ENCODE data around the gene PRR36. TPM values are rescaled to one million over a fixed set of nuclear protein-coding genes. Genes with fewer than 3 reads are reported as not detected.

Gene PRR36
- total RNA-seq, 4 donors from 2014 or later: 0.13 to 0.45 (median 0.20) TPM

GRCh38 chr19:7914598-7915045 lies 40.4 kb upstream of the PRR36 start, which contains the start of gene TGFBR3L:
Gene TGFBR3L, plus strand, starts transcription at chr19:7914830.
- WGBS, 2 donors: 53 to 70% methylated on average over 8 to 11 of the region's 12 CpGs
- Histone ChIP-seq H3K4me3 (replicated peaks in 1 of 3) (no peak within 1 kb of the TSS), H3K27ac (no peak within 1 kb of the TSS), H3K9me3 (no peaks in the 10 kb centered on the region), H3K4me1 (peaks cover 0 to 30% of the 10 kb centered on the region in 2 donors), H3K27me3 (peaks cover 4% of the 10 kb centered on the region), H3K36me3 (peaks cover 34 to 35% of the 10 kb centered on the region in 2 donors)
- TF ChIP-seq POLR2A (IDR thresholded peaks at IDR 0.05) (no peak), CTCF (IDR thresholded peaks at IDR 0.05) (no peak)
- intact Hi-C loops (cut with DNase I): no loop called here
- no peak for DNase-seq

- H3K27ac ChIP-seq: no peak overlapping the region
- DNase-seq: no peak
- intact Hi-C loops (cut with DNase I): no loop called here
- H3K36me3 ChIP-seq: peaks cover 35 to 37% of the 10 kb centered on the region in 2 donors
- 65 to 75% methylated on average over 12 of the region's 12 CpGs for WGBS, 2 donors
- no peaks in the 10 kb centered on the region for H3K9me3 ChIP-seq
- peaks cover 4% of the 10 kb centered on the region for H3K27me3 ChIP-seq
- TF ChIP-seq POLR2A (IDR thresholded peaks at IDR 0.05): no peak
- no peak for TF ChIP-seq CTCF (IDR thresholded peaks at IDR 0.05)
- H3K4me3 ChIP-seq (replicated peaks in 1 of 3): no peak overlapping the region
- peaks cover 0 to 26% of the 10 kb centered on the region in 2 donors for H3K4me1 ChIP-seq
These were observed 39.9 kb upstream of the PRR36 start for GRCh38 chr19:7914099-7914498.

- TF ChIP-seq CTCF (IDR thresholded peaks at IDR 0.05) (no peak), POLR2A (IDR thresholded peaks at IDR 0.05) (no peak)
- intact Hi-C loops (cut with DNase I): no loop called here
- WGBS, 2 donors: 90 to 92% methylated on average over 10 of the region's 10 CpGs
- peaks cover 1% of the 10 kb centered on the region for H3K27me3 ChIP-seq
- DNase-seq: no peak
- peaks cover 35 to 38% of the 10 kb centered on the region in 2 donors for H3K36me3 ChIP-seq
- H3K27ac ChIP-seq: no peak overlapping the region
- no peak overlapping the region for H3K4me3 ChIP-seq (replicated peaks in 1 of 3)
- no peaks in the 10 kb centered on the region for H3K9me3 ChIP-seq
- peaks cover 0 to 26% of the 10 kb centered on the region in 2 donors for H3K4me1 ChIP-seq
These were observed 39.5 kb upstream of the PRR36 start for GRCh38 chr19:7913652-7914051.

- Histone ChIP-seq H3K27me3 (no peaks in the 10 kb centered on the region), H3K27ac (no peak overlapping the region), H3K36me3 (peaks cover 35 to 38% of the 10 kb centered on the region in 2 donors), H3K4me1 (peaks cover 0 to 24% of the 10 kb centered on the region in 2 donors), H3K9me3 (no peaks in the 10 kb centered on the region), H3K4me3 (replicated peaks in 1 of 3) (no peak overlapping the region)
- no peak for DNase-seq
- intact Hi-C loops (cut with DNase I): no loop called here
- no peak for TF ChIP-seq CTCF (IDR thresholded peaks at IDR 0.05)
- TF ChIP-seq POLR2A (IDR thresholded peaks at IDR 0.05): no peak
- WGBS, 2 donors: 95 to 97% methylated on average over 39 of the region's 39 CpGs
These were observed 38.7 kb upstream of the PRR36 start for GRCh38 chr19:7912697-7913564.

- Histone ChIP-seq H3K36me3 (peaks cover 35 to 38% of the 10 kb centered on the region in 2 donors), H3K4me1 (peaks cover 0 to 17% of the 10 kb centered on the region in 2 donors), H3K27ac (no peak overlapping the region), H3K27me3 (no peaks in the 10 kb centered on the region), H3K9me3 (no peaks in the 10 kb centered on the region), H3K4me3 (replicated peaks in 1 of 3) (no peak overlapping the region)
- DNase-seq: no peak
- no peak for TF ChIP-seq CTCF (IDR thresholded peaks at IDR 0.05)
- TF ChIP-seq POLR2A (IDR thresholded peaks at IDR 0.05): no peak
- intact Hi-C loops (cut with DNase I): no loop called here
- 89 to 95% methylated on average over 16 to 21 of the region's 31 CpGs for WGBS, 2 donors
These were observed 38.0 kb upstream of the PRR36 start for GRCh38 chr19:7912144-7912696.

Measured in thyroid gland (tissue), 4 donors.